Skeletal muscle satellite cell (primary cell): Measurements from ENCODE around the gene B4GALT5.
A peak's percentile ranks its signal among the peaks of the same experiment; 100 is the strongest.

ENCODE experiments used
- H3K27me3 ChIP-seq: 2 replicates; pipeline ENCODE4 v1.7.0; 2013; ENCODE audit warnings: low read length; ENCODE audit not compliant: control insufficient read depth, insufficient read depth
- H3K36me3 ChIP-seq: 2 replicates; pipeline ENCODE4 v1.7.0; 2013; ENCODE audit warnings: mild to moderate bottlenecking, control low read depth, low read length; ENCODE audit not compliant: insufficient read depth
- H3K4me1 ChIP-seq: 2 replicates; pipeline ENCODE4 v1.7.0; 2013; ENCODE audit warnings: low read length; ENCODE audit not compliant: control insufficient read depth, insufficient read depth
- H3K4me2 ChIP-seq: 2 replicates; pipeline ENCODE4 v1.7.0; 2013; ENCODE audit warnings: mild to moderate bottlenecking, low read length
- H3K4me3 ChIP-seq: 2 replicates; pipeline ENCODE4 v1.7.0; 2013; ENCODE audit warnings: low read length
- H3K9ac ChIP-seq: 2 replicates; pipeline ENCODE4 v1.7.0; 2013; ENCODE audit warnings: mild to moderate bottlenecking, low read depth, low read length, moderate library complexity
- H3K9me3 ChIP-seq: replicated peaks from 2 replicates; pipeline ENCODE4 v1.7.0; 2013; ENCODE audit warnings: mild to moderate bottlenecking, control low read depth, low read length

The B4GALT5 gene

GRCh38 chr20:49603209-49603627 is 110.5 kb downstream of the B4GALT5 start:
- no peak overlapping the region for H3K4me3 ChIP-seq
- H3K36me3 ChIP-seq = no peaks in the 10 kb centered on the region
- H3K4me1 ChIP-seq = peaks cover 19% of the 10 kb centered on the region
- peaks cover 2% of the 10 kb centered on the region for H3K27me3 ChIP-seq
- H3K9ac ChIP-seq = no peak overlapping the region
- H3K9me3 ChIP-seq = no peaks in the 10 kb centered on the region
- no peak overlapping the region for H3K4me2 ChIP-seq

- Histone ChIP-seq H3K9me3 (no peaks in the 10 kb centered on the region), H3K4me3 (no peak overlapping the region), H3K9ac (no peak overlapping the region), H3K4me1 (peaks cover 19% of the 10 kb centered on the region), H3K27me3 (no peaks in the 10 kb centered on the region), H3K36me3 (no peaks in the 10 kb centered on the region), H3K4me2 (no peak overlapping the region)
These were observed 111.1 kb downstream of the B4GALT5 start for GRCh38 chr20:49602345-49603208.

GRCh38 chr20:49601153-49601924 is 112.3 kb downstream of the B4GALT5 start:
- Histone ChIP-seq H3K27me3 (no peaks in the 10 kb centered on the region), H3K4me1 (peaks cover 22% of the 10 kb centered on the region), H3K9me3 (no peaks in the 10 kb centered on the region), H3K9ac (no peak overlapping the region), H3K4me2 (no peak overlapping the region), H3K36me3 (no peaks in the 10 kb centered on the region), H3K4me3 (no peak overlapping the region)

GRCh38 chr20:49599746-49600113 is 113.9 kb downstream of the B4GALT5 start:
- Histone ChIP-seq H3K36me3 (no peaks in the 10 kb centered on the region), H3K4me2 (no peak overlapping the region), H3K27me3 (no peaks in the 10 kb centered on the region), H3K4me1 (peaks cover 24% of the 10 kb centered on the region), H3K9me3 (no peaks in the 10 kb centered on the region), H3K9ac (no peak overlapping the region), H3K4me3 (no peak overlapping the region)

GRCh38 chr20:49597825-49598395 is 115.8 kb downstream of the B4GALT5 start:
- H3K9me3 ChIP-seq = no peaks in the 10 kb centered on the region
- no peak overlapping the region for H3K4me2 ChIP-seq
- no peaks in the 10 kb centered on the region for H3K27me3 ChIP-seq
- H3K4me3 ChIP-seq = no peak overlapping the region
- no peak overlapping the region for H3K9ac ChIP-seq
- H3K4me1 ChIP-seq = peaks cover 31% of the 10 kb centered on the region
- H3K36me3 ChIP-seq = no peaks in the 10 kb centered on the region

GRCh38 chr20:49595811-49596561 is 117.7 kb downstream of the B4GALT5 start:
- Histone ChIP-seq H3K9me3 (no peaks in the 10 kb centered on the region), H3K36me3 (no peaks in the 10 kb centered on the region), H3K4me3 (no peak overlapping the region), H3K4me2 (peak overlapping the region; percentile 11), H3K4me1 (peaks cover 31% of the 10 kb centered on the region), H3K9ac (no peak overlapping the region), H3K27me3 (peaks cover 3% of the 10 kb centered on the region)

GRCh38 chr20:49595346-49595745 is 118.3 kb downstream of the B4GALT5 start:
- H3K27me3 ChIP-seq = peaks cover 4% of the 10 kb centered on the region
- no peak overlapping the region for H3K9ac ChIP-seq
- H3K4me1 ChIP-seq = peaks cover 31% of the 10 kb centered on the region

GRCh38 chr20:49594931-49595315 is 118.8 kb downstream of the B4GALT5 start:
- Histone ChIP-seq H3K4me2 (peak overlapping the region; percentile 16), H3K9me3 (no peaks in the 10 kb centered on the region), H3K27me3 (peaks cover 4% of the 10 kb centered on the region), H3K36me3 (no peaks in the 10 kb centered on the region), H3K9ac (no peak overlapping the region), H3K4me1 (peaks cover 31% of the 10 kb centered on the region), H3K4me3 (no peak overlapping the region)

More at GRCh38 chr20:49595346-49595745, 118.3 kb downstream of the B4GALT5 start:
- H3K9me3 ChIP-seq = no peaks in the 10 kb centered on the region
- no peak overlapping the region for H3K4me2 ChIP-seq
- no peak overlapping the region for H3K4me3 ChIP-seq
- no peaks in the 10 kb centered on the region for H3K36me3 ChIP-seq

- peak overlapping the region; percentile 20 for H3K4me2 ChIP-seq
- peak overlapping the region; percentile 22 for H3K4me3 ChIP-seq
- H3K9me3 ChIP-seq = no peaks in the 10 kb centered on the region
- peaks cover 8% of the 10 kb centered on the region for H3K27me3 ChIP-seq
- H3K9ac ChIP-seq = no peak overlapping the region
- no peaks in the 10 kb centered on the region for H3K36me3 ChIP-seq
- H3K4me1 ChIP-seq = peaks cover 31% of the 10 kb centered on the region
These were observed 119.3 kb downstream of the B4GALT5 start for GRCh38 chr20:49594143-49594930.

GRCh38 chr20:49593466-49594142 is 120.1 kb downstream of the B4GALT5 start:
- peaks cover 31% of the 10 kb centered on the region for H3K4me1 ChIP-seq

More at GRCh38 chr20:49593466-49594142, 120.1 kb downstream of the B4GALT5 start:
- Histone ChIP-seq H3K36me3 (no peaks in the 10 kb centered on the region), H3K9ac (no peak overlapping the region), H3K4me2 (peak overlapping the region; percentile 20), H3K27me3 (peaks cover 12% of the 10 kb centered on the region), H3K9me3 (no peaks in the 10 kb centered on the region), H3K4me3 (no peak overlapping the region)
